HG03442 (cell line): ENCODE measurements around the gene AQP4.

Source experiments
- ATAC-seq: cut with Tn5 transposase; IDR thresholded peaks from one replicate; pipeline ENCODE4 v1.9.1; 2021; ENCODE audit warnings: mild to moderate bottlenecking, moderate library complexity; ENCODE audit not compliant: unreplicated experiment

Gene AQP4

GRCh38 chr18:26840965-26841364 is 24.5 kb downstream of the AQP4 start:
- no peak for ATAC-seq

GRCh38 chr18:26839609-26840008 is 25.9 kb downstream of the AQP4 start:
- no peak for ATAC-seq

- ATAC-seq: no peak
Observed at GRCh38 chr18:26832302-26832701, 33.2 kb downstream of the AQP4 start.

GRCh38 chr18:26827581-26827980 is 37.9 kb downstream of the AQP4 start:
- no peak for ATAC-seq

- ATAC-seq: no peak
Observed at GRCh38 chr18:26826656-26827235, 38.8 kb downstream of the AQP4 start.

GRCh38 chr18:26821181-26821580 is 44.3 kb downstream of the AQP4 start:
- ATAC-seq: no peak

- ATAC-seq: no peak
Observed at GRCh38 chr18:26819046-26819445, 46.5 kb downstream of the AQP4 start.

- no peak for ATAC-seq
Observed at GRCh38 chr18:26818461-26818860, 47.0 kb downstream of the AQP4 start.

GRCh38 chr18:26813043-26813442 is 52.5 kb downstream of the AQP4 start:
- peak; percentile 77 for ATAC-seq

- ATAC-seq: no peak
Observed at GRCh38 chr18:26812462-26812861, 53.0 kb downstream of the AQP4 start.

- ATAC-seq: no peak
Observed at GRCh38 chr18:26809346-26809745, 56.2 kb downstream of the AQP4 start.

GRCh38 chr18:26806224-26806623 is 59.3 kb downstream of the AQP4 start:
- ATAC-seq: no peak

- no peak for ATAC-seq
Observed at GRCh38 chr18:26804519-26804918, 61.0 kb downstream of the AQP4 start.

- no peak for ATAC-seq
Observed at GRCh38 chr18:26803643-26804042, 61.9 kb downstream of the AQP4 start.

GRCh38 chr18:26802330-26803200 is 62.9 kb downstream of the AQP4 start:
- no peak for ATAC-seq
